HEK293 (cell line): ENCODE measurements around the gene TMEM114.

ENCODE experiments used
- ATF2 ChIP-seq: fragments of 450-650 bp; formaldehyde crosslinking; IDR thresholded peaks from 2 replicates; pipeline ENCODE4 v1.5.1; 2016; ENCODE audit warnings: missing biosample characterization, missing genetic modification characterization, low read depth
- HOXA7 ChIP-seq: sonication (generic); formaldehyde crosslinking; IDR thresholded peaks from 2 replicates; pipeline ENCODE4 v1.8.1; 2022; ENCODE audit warnings: missing genetic modification reagents, borderline replicate concordance
- KLF16 ChIP-seq: fragments of 450-650 bp; formaldehyde crosslinking; IDR thresholded peaks from 2 replicates; pipeline ENCODE4 v1.5.1; 2017; ENCODE audit warnings: missing biosample characterization, missing genetic modification characterization
- KLF7 ChIP-seq: fragments of 450-650 bp; formaldehyde crosslinking; IDR thresholded peaks from 2 replicates; pipeline ENCODE4 v1.5.1; 2016; ENCODE audit warnings: missing biosample characterization, missing genetic modification characterization, borderline replicate concordance
- PATZ1 ChIP-seq: fragments of 450-650 bp; formaldehyde crosslinking; IDR thresholded peaks from 2 replicates; pipeline ENCODE4 v1.5.1; 2016; ENCODE audit warnings: missing biosample characterization, missing genetic modification characterization
- SP7 ChIP-seq: fragments of 450-650 bp; formaldehyde crosslinking; IDR thresholded peaks from 2 replicates; pipeline ENCODE4 v1.5.1; 2016; ENCODE audit warnings: missing biosample characterization, missing genetic modification characterization
- TRIM28 ChIP-seq: IDR thresholded peaks from 2 replicates; pipeline ENCODE4 v1.6.1; 2011; ENCODE audit warnings: low read length, control low read depth, borderline replicate concordance
- WT1 ChIP-seq: fragments of 450-650 bp; formaldehyde crosslinking; IDR thresholded peaks from 2 replicates; pipeline ENCODE4 v1.5.1; 2016; ENCODE audit warnings: missing biosample characterization, missing genetic modification characterization
- ZBTB10 ChIP-seq: fragments of 450-650 bp; formaldehyde crosslinking; IDR thresholded peaks from 2 replicates; pipeline ENCODE4 v1.5.1; 2016; ENCODE audit warnings: missing biosample characterization, missing genetic modification characterization
- ZBTB17 ChIP-seq: fragments of 450-650 bp; formaldehyde crosslinking; IDR thresholded peaks from 2 replicates; pipeline ENCODE4 v1.5.1; 2016; ENCODE audit warnings: missing biosample characterization, missing genetic modification characterization
- ZIC2 ChIP-seq: fragments of 450-650 bp; formaldehyde crosslinking; IDR thresholded peaks from 2 replicates; pipeline ENCODE4 v1.5.1; 2016; ENCODE audit warnings: missing biosample characterization, missing genetic modification characterization
- ZNF2 ChIP-seq: fragments of 450-650 bp; formaldehyde crosslinking; IDR thresholded peaks from 2 replicates; pipeline ENCODE4 v1.5.1; 2016; ENCODE audit warnings: missing biosample characterization, missing genetic modification characterization
- ZNF248 ChIP-seq: fragments of 450-650 bp; formaldehyde crosslinking; IDR thresholded peaks from 2 replicates; pipeline ENCODE4 v1.5.1; 2017; ENCODE audit warnings: missing biosample characterization, missing genetic modification characterization
- ZNF26 ChIP-seq: fragments of 450-650 bp; formaldehyde crosslinking; IDR thresholded peaks from 2 replicates; pipeline ENCODE4 v1.5.1; 2016; ENCODE audit warnings: missing biosample characterization, missing genetic modification characterization
- ZNF404 ChIP-seq: fragments of 450-650 bp; formaldehyde crosslinking; IDR thresholded peaks from 2 replicates; pipeline ENCODE4 v1.5.1; 2017; ENCODE audit warnings: missing biosample characterization, missing genetic modification characterization
- ZNF433 ChIP-seq: fragments of 450-650 bp; formaldehyde crosslinking; IDR thresholded peaks from 2 replicates; pipeline ENCODE4 v1.5.1; 2016; ENCODE audit warnings: missing biosample characterization, missing genetic modification characterization, low read depth
- ZNF548 ChIP-seq: fragments of 450-650 bp; formaldehyde crosslinking; IDR thresholded peaks from 2 replicates; pipeline ENCODE4 v1.5.1; 2016; ENCODE audit warnings: missing biosample characterization, missing genetic modification characterization
- ZNF558 ChIP-seq: fragments of 450-650 bp; formaldehyde crosslinking; IDR thresholded peaks from 2 replicates; pipeline ENCODE4 v1.5.1; 2016; ENCODE audit warnings: missing biosample characterization, missing genetic modification characterization
- ZNF585B ChIP-seq: fragments of 450-650 bp; formaldehyde crosslinking; IDR thresholded peaks from 2 replicates; pipeline ENCODE4 v1.5.1; 2016; ENCODE audit warnings: missing biosample characterization, missing genetic modification characterization
- ZNF629 ChIP-seq: fragments of 450-650 bp; formaldehyde crosslinking; IDR thresholded peaks from 2 replicates; pipeline ENCODE4 v1.5.1; 2017; ENCODE audit warnings: missing biosample characterization, missing genetic modification characterization
- ZNF654 ChIP-seq: fragments of 450-650 bp; formaldehyde crosslinking; IDR thresholded peaks from 2 replicates; pipeline ENCODE4 v1.5.1; 2016; ENCODE audit warnings: low read depth, missing biosample characterization, missing genetic modification characterization
- ZNF660 ChIP-seq: fragments of 450-650 bp; IDR thresholded peaks from 2 replicates; pipeline ENCODE4 v1.5.1; 2018; ENCODE audit warnings: missing biosample characterization, mild to moderate bottlenecking, missing genetic modification characterization
- ZNF76 ChIP-seq: fragments of 450-650 bp; formaldehyde crosslinking; IDR thresholded peaks from 2 replicates; pipeline ENCODE4; 2016; ENCODE audit warnings: low read depth, missing biosample characterization, missing genetic modification characterization, borderline replicate concordance
- ZNF785 ChIP-seq: fragments of 450-650 bp; formaldehyde crosslinking; IDR thresholded peaks from 2 replicates; pipeline ENCODE4 v1.5.1; 2016; ENCODE audit warnings: missing biosample characterization, missing genetic modification characterization
- ZXDB ChIP-seq: fragments of 450-650 bp; formaldehyde crosslinking; IDR thresholded peaks from 2 replicates; pipeline ENCODE4 v1.5.1; 2016; ENCODE audit warnings: missing biosample characterization, missing genetic modification characterization

TMEM114 gene

GRCh38 chr16:8623634-8624033 lies 33.3 kb upstream of the TMEM114 start (continued):
- TF ChIP-seq ZNF585B (tag by site-specific recombination) (no peak), PATZ1 (peak; percentile 60; the same call in 1 of the 2 replicates), KLF7 (tag by site-specific recombination) (no peak), ZNF558 (no peak), TRIM28 (no peak), ZBTB10 (no peak), WT1 (tag by site-specific recombination) (no peak), ZNF548 (tag by site-specific recombination) (no peak), SP7 (tag by site-specific recombination) (peak; percentile 37; the same call in 1 of the 2 replicates), ZNF433 (tag by site-specific recombination) (no peak), ZNF26 (tag by site-specific recombination) (no peak), ZNF248 (no peak), ZNF785 (tag by site-specific recombination) (no peak), ZNF404 (tag by site-specific recombination) (no peak), HOXA7 (CRISPR knock-in tag) (no peak), ZNF660 (tag by site-specific recombination) (0 out of 2 replicates have a peak, but pooled peaks have one; percentile 32), ZXDB (tag by site-specific recombination) (no peak), KLF16 (no peak), ZIC2 (peak; percentile 58), ZNF629 (tag by site-specific recombination) (peak; percentile 88), ZNF2 (no peak), ZNF654 (0 out of 2 replicates have a peak, but pooled peaks have one; percentile 6), ZBTB17 (tag by site-specific recombination) (no peak), ZNF76 (no peak), ATF2 (tag by site-specific recombination) (peak; percentile 65; the same call in 1 of the 2 replicates)
- TF ChIP-seq, all 188 proteins: peak for 9
